A549 treated with ZK216348 at 1 μM for 4 hours (cell line): ENCODE measurements around the gene OR8G5. TPM values are rescaled to one million over a fixed set of nuclear protein-coding genes. Genes with fewer than 3 reads are reported as not detected.

Experiments used
- total RNA-seq: library from RNA; stranded (reverse); fragments of 200-300 nt; extraction: Qiagen RNA extraction; gene quantifications from 5 replicates; pipeline ENCODE4 v1.2.3, GENCODE V29; 2022; ENCODE audit warnings: low read depth

Gene OR8G5
- total RNA-seq, result not detected in 5 replicates

GRCh38 chr11:124256076-124256475 lies at the start of gene OR8G5:
Gene OR8G5 (plus strand): TSS chr11:124256376. CDS start chr11:124264932, 8,556 bp downstream.

GRCh38 chr11:124240621-124241397 lies 15.4 kb upstream of the OR8G5 start, which contains the start of gene OR8G1:
Gene OR8G1 (plus strand): TSS chr11:124241095. CDS start chr11:124249676, 8,581 bp downstream.

GRCh38 chr11:124313849-124314248 lies 57.7 kb downstream of the OR8G5 start, which contains the start of gene OR8D1:
Gene OR8D1 (minus strand): TSS chr11:124313949. CDS start chr11:124310766, 3,183 bp downstream.

Other genes starting within 250 kb of the OR8G5 start
- not detected in 5 replicates for gene OR10G4, start 243.4 kb upstream of the OR8G5 start, total RNA-seq
- gene OR10G9, start 233.4 kb upstream of the OR8G5 start, total RNA-seq, result not detected in 5 replicates
- gene OR10G8, start 229.6 kb upstream of the OR8G5 start, total RNA-seq, result not detected in 5 replicates
- gene OR10G7, start 215.1 kb upstream of the OR8G5 start, total RNA-seq, result not detected in 5 replicates
- gene VWA5A, start 140.9 kb upstream of the OR8G5 start, total RNA-seq, result 0.09 to 0.28 TPM (median 0.21 TPM) in 4 of 5 replicates, not detected in the other
- gene OR10D3, start 73.0 kb upstream of the OR8G5 start, total RNA-seq, result not detected in 5 replicates
- gene OR8G1, start 15.3 kb upstream of the OR8G5 start, total RNA-seq, result not detected in 5 replicates
- gene OR8D1, start 57.6 kb downstream of the OR8G5 start, total RNA-seq, result not detected in 5 replicates
- gene OR8D2, start 63.8 kb downstream of the OR8G5 start, total RNA-seq, result not detected in 5 replicates
- gene OR8B2, start 128.1 kb downstream of the OR8G5 start, total RNA-seq, result not detected in 5 replicates
- not detected in 5 replicates for gene OR8B3, start 142.6 kb downstream of the OR8G5 start, total RNA-seq
- not detected in 5 replicates for gene OR8B4, start 168.5 kb downstream of the OR8G5 start, total RNA-seq
- not detected in 5 replicates for gene OR8B8, start 189.3 kb downstream of the OR8G5 start, total RNA-seq